HepG2 (cell line): ENCODE results near the gene HDAC4. TPM values are rescaled to one million over a fixed set of nuclear protein-coding genes. Genes with fewer than 3 reads are reported as not detected.

Experiments
- MZF1 ChIP-seq: sonication (generic); formaldehyde crosslinking; IDR thresholded peaks from 2 replicates; pipeline ENCODE4 v1.8.1; 2023; ENCODE audit warnings: mild to moderate bottlenecking, missing genetic modification reagents, borderline replicate concordance
- NR2F6 ChIP-seq, 2 experiments: IDR thresholded peaks; 2 replicates each; pipeline ENCODE4 v1.6.1; 2016; ENCODE audit warnings: antibody characterized with exemption in 1 of 2, mild to moderate bottlenecking in 1 of 2
- PHF21A ChIP-seq: sonication (generic); formaldehyde crosslinking; IDR thresholded peaks from 2 replicates; pipeline ENCODE4 v1.5.0; 2020; ENCODE audit warnings: mild to moderate bottlenecking, missing genetic modification reagents
- POLR2A ChIP-seq, 2 experiments: IDR thresholded peaks; 2 replicates each; pipeline ENCODE4 v1.6.1; 2011; ENCODE audit warnings: low read depth in 2 of 2, low read length in 2 of 2, mild to moderate bottlenecking in 1 of 2, moderate library complexity in 1 of 2; ENCODE audit not compliant: insufficient read depth in 1 of 2
- RARG ChIP-seq: sonication (generic); formaldehyde crosslinking; IDR thresholded peaks from 2 replicates; pipeline ENCODE4 v1.4.0; 2020; ENCODE audit warnings: low read depth, mild to moderate bottlenecking, missing genetic modification reagents
- REXO4 ChIP-seq: sonication (generic); formaldehyde crosslinking; IDR thresholded peaks from 2 replicates; pipeline ENCODE4 v1.8.0; 2022; ENCODE audit warnings: missing genetic modification reagents, mild to moderate bottlenecking, borderline replicate concordance
- RFXAP ChIP-seq: sonication (generic); formaldehyde crosslinking; IDR thresholded peaks from 2 replicates; pipeline ENCODE4 v1.4.0; 2020; ENCODE audit warnings: missing genetic modification reagents, borderline replicate concordance
- SKI ChIP-seq: fragments of 450-650 bp; IDR thresholded peaks from one replicate; pipeline ENCODE4 v1.6.1; 2018; ENCODE audit warnings: mild to moderate bottlenecking; ENCODE audit not compliant: partially characterized antibody
- SKIL ChIP-seq: sonication (generic); formaldehyde crosslinking; IDR thresholded peaks from 2 replicates; pipeline ENCODE4 v1.8.0; 2022; ENCODE audit warnings: missing genetic modification reagents, mild to moderate bottlenecking, moderate library complexity, borderline replicate concordance
- SUZ12 ChIP-seq: fragments of 150-350 bp; IDR thresholded peaks from 2 replicates; pipeline ENCODE4 v1.6.1; 2014; ENCODE audit warnings: low read depth, low read length
- TRIM22 ChIP-seq: fragments of 450-650 bp; IDR thresholded peaks from 2 replicates; pipeline ENCODE4 v1.6.1; 2017
- ZNF646 ChIP-seq: sonication (generic); formaldehyde crosslinking; IDR thresholded peaks from 2 replicates; pipeline ENCODE4 v1.9.0; 2021; ENCODE audit warnings: mild to moderate bottlenecking, missing genetic modification reagents
- polyA plus RNA-seq, 8 experiments: library from polyadenylated mRNA; depleted of rRNA in 3 of 8; stranded (reverse) in 7 of 8; unstranded in 1 of 8; fragments of >200 nt; fragmentation: Illumina TruSeq in 4 of 8; extraction: Trizol in 4 of 8; gene quantifications; 2 replicates each; pipeline versions ENCODE4 v1.2.1 to v1.2.3, GENCODE V29; 2011 to 2016; ENCODE audit warnings: low read depth in 4 of 8, missing spikeins in 1 of 8, mixed read lengths in 1 of 8; ENCODE audit not compliant: insufficient read depth in 1 of 8
- total RNA-seq, 5 experiments: library from RNA; depleted of rRNA; stranded (reverse); fragments of >200 nt; fragmentation: Illumina TruSeq; extraction: Trizol; gene quantifications; 2 replicates each; pipeline ENCODE4 v1.2.3, GENCODE V29; 2016; ENCODE audit warnings: low read depth in 1 of 5
- TF ChIP-seq, protein P1 (sequence below): sonication (generic); formaldehyde crosslinking; IDR thresholded peaks from 2 replicates; pipeline ENCODE4 v1.8.1; 2023; ENCODE audit warnings: mild to moderate bottlenecking, missing genetic modification reagents

The HDAC4 gene
- total and polyA plus RNA-seq, 2 of the 13 experiments (the other 11 are each of a cell fraction or from before 2014, with no cell fraction given) = 10.1 to 11.5 TPM

GRCh38 chr2:239296020-239296932, 104.5 kb downstream of the HDAC4 start (continued):
- peak; percentile 81 for TF ChIP-seq SKIL (CRISPR knock-in tag)
- 0 out of 4 replicates have a peak, but pooled peaks of 1 of the 2 experiments have one; percentile 28 for TF ChIP-seq POLR2A (IDR thresholded peaks at IDR 0.05; ENCODE audit: insufficient read depth in 1 of 2, low read depth in 2 of 2, low read length in 2 of 2)
- no peak for TF ChIP-seq TRIM22
- TF ChIP-seq PHF21A (CRISPR knock-in tag) = peak; percentile 92
- no peak for TF ChIP-seq SUZ12
- peak; percentile 58; the same call in 1 of the 2 replicates for TF ChIP-seq RFXAP
- peak; percentile 79 for TF ChIP-seq SKI
- TF ChIP-seq MZF1 (CRISPR knock-in tag) = peak; percentile 68; the same call in 1 of the 2 replicates
- no peak for TF ChIP-seq REXO4 (CRISPR knock-in tag)
- peak; percentile 56; the same call in 1 of the 2 replicates for TF ChIP-seq ZNF646
- TF ChIP-seq RARG (CRISPR knock-in tag) = no peak
- peak; percentile 93 for TF ChIP-seq NR2F6 (IDR thresholded peaks at IDR 0.05)
- peak; percentile 92 for TF ChIP-seq NR2F6 (CRISPR knock-in tag; IDR thresholded peaks at IDR 0.05)
- TF ChIP-seq, protein P1, sequence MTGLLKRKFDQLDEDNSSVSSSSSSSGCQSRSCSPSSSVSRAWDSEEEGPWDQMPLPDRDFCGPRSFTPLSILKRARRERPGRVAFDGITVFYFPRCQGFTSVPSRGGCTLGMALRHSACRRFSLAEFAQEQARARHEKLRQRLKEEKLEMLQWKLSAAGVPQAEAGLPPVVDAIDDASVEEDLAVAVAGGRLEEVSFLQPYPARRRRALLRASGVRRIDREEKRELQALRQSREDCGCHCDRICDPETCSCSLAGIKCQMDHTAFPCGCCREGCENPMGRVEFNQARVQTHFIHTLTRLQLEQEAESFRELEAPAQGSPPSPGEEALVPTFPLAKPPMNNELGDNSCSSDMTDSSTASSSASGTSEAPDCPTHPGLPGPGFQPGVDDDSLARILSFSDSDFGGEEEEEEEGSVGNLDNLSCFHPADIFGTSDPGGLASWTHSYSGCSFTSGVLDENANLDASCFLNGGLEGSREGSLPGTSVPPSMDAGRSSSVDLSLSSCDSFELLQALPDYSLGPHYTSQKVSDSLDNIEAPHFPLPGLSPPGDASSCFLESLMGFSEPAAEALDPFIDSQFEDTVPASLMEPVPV = no peak
